HG02852 (cell line): ENCODE measurements around the gene NPAS1.
"Not testable (repeated sequence)": the region's sequence is repeated elsewhere in the genome, so short reads cannot be mapped to it uniquely, and the experiment has no call there.

Experiments used
- ATAC-seq: cut with Tn5 transposase; IDR thresholded peaks from one replicate; pipeline ENCODE4 v1.9.1; 2021; ENCODE audit warnings: mild to moderate bottlenecking, moderate library complexity; ENCODE audit not compliant: unreplicated experiment

NPAS1 gene

DNA sequence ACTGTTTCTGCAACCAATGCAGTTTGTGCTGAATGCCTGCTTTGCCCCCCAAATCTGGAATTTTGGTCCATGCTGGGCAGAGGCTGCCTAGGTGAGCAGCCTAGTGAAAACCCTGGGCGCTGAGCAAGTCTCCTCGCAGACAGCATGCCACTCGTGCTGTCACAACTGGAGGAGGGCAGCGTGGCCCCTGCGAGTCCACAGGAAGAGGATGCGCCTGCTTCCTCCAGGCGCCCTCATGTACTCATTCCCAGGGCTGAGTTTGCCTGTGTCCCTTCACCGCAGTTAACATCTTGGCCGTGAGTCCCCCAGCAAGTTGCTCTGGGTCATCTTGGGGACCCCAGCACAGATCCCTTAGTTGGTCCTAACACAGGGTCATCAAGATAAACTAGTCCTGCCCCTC, 55.0 kb downstream of the NPAS1 start:
- no peak for ATAC-seq

DNA sequence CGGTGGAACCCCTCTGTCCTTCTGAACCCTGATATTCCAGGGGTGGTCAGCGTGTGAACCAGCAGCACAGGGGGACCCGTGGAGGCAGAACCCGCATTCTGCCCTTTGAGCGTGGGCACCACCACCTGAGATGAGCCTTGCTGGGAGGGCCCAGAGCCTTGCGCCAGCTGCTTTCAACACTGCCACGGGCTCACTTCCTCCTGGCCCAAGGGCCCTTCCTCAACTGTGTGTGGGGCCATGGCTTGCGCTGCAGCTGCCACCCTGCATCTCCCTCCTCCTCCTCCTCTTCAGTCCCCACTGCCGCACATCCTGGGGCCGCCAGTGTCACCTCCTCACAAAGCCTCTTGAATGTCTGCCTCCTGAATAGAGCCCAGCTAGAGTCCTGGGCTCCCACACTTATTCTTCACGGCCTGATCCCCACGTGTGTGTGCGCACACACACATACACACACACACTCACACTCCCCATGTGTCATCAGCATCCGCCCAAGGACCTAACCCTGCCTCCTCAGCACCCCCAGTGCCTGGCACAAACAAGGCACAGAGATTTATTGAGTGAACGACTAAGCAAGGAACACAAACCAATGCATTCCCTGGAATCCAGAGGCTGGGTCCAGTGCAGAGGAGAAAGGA, 55.7 kb downstream of the NPAS1 start:
- no peak for ATAC-seq

DNA sequence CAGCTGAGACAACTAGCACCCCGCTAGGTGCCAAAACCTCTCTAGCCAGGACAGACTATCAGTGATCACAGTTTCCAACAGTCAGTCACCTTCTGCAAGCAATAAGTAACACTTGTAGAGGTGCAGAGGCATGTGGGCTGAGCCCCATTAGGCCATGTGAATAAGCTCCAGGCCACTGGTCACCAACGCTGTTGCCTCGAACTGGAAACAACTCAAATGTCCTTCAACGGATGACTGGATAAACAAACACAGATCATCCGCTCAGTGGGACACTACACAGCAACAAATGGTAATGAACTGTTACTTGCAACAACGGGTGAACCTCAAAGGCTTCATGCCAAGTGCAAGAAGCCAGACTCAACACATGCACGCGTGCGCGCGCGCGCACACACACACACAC, 56.3 kb downstream of the NPAS1 start:
- ATAC-seq, result no peak

DNA sequence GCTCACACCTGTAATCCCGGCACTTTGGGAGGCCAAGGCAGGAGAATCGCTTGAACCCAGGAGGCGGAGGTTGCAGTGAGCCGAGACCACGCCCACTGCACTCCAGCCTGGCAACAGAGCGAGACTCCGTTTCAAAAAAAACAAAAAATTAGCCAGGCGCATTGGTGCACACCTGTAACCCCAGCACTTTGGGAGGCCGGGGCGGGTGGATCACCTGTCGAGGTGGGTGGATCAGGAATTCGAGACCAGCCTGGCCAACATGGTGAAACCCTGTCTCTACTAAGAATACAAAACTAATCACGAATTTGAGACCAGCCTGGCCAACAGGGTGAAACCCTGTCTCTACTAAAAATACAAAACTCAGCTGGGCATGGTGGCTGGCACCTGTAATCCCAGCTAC, 58.7 kb downstream of the NPAS1 start:
- ATAC-seq, result not testable (repeated sequence)

DNA sequence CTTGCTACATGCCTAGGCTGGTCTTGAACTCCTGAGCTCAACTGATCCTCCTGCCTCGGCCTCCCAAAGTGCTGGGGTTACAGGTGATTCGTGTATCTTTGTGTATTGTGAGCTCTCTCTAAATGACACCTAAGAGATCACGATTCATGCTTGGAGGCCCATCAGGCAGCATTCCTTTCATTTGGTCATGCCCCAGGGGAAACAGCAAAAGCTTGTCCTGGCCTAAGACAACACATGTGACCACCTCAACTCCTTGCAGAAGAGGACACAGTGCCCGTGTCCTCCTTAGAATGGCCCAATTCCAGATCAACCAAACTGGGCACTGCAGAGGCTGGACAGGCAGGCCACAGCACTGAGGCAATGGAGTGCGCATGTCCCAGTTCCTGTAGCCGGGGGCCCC, 61.5 kb downstream of the NPAS1 start:
- no peak for ATAC-seq

DNA sequence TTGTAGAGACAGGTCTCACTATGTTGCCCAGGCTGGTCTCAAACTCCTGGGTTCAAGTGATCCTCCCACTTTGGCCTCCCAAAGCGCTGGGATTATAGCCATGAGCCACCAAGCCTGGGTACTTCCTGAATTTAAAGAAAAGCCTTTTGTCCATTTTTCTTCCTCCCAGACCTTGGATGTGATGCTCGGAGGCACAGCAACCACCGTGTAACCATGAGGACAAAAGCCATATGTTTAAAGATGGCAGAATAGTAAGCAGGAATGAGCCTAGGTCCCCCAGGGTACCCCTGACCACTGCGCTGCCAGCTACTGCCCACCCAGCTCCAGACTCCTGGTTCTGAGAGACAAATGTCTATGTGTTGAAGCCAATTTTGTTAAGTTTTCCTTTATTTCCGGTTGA, 62.9 kb downstream of the NPAS1 start:
- no peak for ATAC-seq

DNA sequence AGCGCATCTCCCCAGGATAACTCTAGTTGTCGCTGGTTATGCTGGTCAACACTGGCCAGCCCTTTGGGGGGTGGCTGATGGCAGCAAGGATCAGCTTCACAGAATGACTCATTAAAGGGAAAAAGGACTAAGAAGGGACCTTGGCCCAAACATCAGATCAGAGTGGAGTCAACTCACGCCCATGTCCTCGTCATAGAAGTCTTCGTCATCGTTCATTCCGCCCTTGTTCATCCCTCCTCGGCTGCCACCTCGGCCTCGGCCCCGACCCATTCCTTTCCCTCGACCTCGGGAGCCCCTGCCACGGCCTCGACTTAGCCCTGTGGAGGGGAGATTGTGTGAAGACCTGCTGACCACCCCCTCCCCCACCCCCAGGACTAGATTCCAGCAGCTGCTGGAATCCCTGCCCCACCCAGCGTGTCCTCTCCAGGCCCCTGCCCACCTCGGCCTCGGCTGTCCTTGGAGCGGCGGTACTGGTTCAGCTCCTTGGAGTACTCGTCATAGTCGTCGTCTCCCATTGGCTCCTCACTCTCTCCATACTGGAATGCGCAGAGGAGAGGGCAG, 65.3 kb downstream of the NPAS1 start:
- no peak for ATAC-seq

DNA sequence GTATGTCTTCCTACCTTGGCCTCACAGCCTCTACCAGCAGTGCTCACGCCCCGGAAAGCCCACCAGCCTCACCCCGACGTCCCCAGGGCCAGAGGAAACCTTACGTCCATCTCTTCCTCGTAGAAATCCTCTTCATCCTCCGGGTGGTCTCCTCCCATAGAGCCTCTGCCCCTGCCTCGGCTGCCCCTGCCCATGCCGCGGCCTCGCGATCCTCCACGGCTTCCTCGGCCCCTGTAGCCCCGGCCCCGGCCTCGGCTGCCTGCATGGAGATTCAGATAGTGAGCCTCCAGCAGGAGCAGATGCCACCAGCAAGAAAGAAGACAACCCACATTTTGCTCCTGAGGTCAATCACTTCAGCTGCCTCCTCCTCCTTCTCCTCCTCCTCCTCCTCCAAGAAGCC, 66.6 kb downstream of the NPAS1 start:
- no peak for ATAC-seq

DNA sequence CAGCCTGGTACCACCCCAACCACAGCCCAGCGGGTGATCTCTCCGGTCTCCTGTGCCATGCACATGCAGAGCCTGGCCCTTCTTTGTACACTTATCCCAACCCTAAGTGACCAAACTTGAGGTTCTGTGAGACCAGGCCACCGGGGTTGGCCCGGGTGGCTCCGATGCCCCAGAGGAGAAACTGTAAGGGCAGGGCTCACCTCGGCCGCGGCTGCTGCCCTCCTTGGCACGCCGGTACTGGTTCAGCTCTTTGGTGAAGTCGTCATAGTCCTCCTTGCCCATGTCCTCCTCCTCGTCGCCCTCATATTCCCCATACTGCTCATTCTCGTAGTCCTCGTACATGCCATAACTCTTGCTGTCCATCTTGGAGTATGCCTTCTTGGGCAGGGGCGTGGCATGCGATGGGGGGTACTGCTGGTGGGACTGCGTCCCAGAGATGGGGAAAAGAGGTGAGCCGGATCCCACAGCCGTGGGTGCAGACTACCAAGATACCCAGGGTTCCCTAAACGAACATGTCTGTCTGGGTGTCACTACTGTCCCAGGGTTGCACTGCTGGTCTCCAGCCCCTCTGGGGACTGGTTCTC, 70.2 kb downstream of the NPAS1 start:
- no peak for ATAC-seq

DNA sequence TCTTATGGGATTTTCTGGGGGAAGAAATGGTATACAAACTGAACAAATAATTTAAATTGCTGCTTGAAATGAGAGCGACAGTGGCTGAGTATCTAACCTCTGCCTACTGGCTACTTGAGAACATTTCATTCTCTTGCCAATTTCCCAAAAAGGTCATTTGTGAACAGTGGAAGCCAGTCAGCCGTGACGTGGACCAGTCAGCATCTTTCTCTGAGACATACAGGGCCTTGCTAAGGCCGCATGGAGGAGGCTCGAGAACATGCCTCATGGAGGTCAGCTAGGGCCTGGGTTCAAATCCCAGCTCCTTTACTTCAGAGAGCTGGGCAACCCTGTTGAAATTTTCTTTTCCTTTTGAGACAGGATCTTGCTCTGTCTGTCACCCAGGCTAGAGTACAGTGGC, 73.6 kb downstream of the NPAS1 start:
- no peak for ATAC-seq

DNA sequence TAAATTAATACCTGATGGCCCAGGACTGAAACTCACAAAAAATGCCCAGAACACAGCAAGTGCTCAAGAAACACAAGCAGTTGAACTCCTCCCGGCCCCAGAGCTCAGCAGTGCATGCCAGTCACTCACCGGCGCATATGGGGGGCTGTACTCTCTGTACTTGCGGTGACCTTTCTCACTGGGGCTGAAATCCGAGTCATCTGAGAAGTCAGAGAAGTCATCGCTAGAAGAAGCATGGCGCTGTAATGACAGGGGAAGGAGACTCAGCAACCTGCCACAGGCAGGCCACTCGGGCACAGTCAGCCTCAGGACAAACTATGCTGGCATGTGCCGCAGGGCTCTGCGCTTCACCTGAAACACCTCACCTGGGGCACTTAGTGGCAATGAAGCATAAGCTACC, 74.2 kb downstream of the NPAS1 start:
- peak; percentile 66 for ATAC-seq

DNA sequence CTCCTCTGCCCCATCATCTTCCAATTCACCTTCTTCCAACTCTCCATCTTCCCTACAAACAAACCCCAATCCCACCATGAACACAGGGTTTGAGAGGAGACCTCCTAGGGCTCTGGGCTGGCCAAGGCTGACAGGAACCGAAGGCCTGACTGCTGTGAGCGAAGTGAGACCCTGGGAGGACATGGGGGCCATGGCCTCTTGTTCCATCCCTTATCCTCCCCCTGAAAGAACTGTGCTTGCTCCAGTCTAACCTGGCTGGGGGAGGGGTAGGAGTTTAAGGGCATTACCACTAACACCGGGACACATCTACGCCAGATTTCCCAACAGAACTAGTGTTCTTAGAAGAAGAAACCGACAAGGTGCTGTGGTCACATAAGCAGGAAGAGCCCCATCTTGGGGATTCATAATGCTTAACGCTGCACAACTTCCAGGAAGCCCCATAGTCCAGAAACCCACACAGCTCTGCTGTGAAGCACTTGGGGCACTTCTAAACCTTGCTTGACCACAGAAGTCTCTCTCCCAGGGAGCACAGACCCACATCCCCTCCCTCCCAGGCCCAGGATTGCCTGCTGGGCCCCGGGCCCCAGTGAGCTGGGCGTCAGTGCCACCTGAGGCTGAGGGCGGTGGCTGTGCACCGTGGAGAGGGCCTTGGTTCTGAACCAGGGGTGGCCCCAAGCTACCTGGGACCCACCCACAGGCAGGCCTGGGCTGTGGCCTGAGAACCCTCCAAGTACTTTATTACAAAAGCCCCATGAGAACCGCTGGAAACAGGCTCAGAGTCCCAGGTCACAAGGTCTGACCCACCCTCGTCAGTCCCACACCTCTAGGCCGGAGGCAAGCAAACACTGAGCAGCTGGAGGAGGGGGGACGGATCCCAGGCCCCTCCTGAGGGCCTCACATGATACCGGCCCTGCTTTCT, 75.2 kb downstream of the NPAS1 start:
- ATAC-seq, result no peak
